ENCODE data around the gene CDC25A. TPM values are rescaled to one million over a fixed set of nuclear protein-coding genes. Genes with fewer than 3 reads are reported as not detected.

CDC25A gene
- total and polyA plus RNA-seq, 2 experiments from 2014 or later: 17.7 to 126 TPM

GRCh38 chr3:48142316-48142870 is 45.8 kb downstream of the CDC25A start:
- TF ChIP-seq STAT1 (IDR thresholded peaks at IDR 0.05; ENCODE audit: unreplicated experiment) (no peak), NANOG (IDR thresholded peaks at IDR 0.05; ENCODE audit: borderline replicate concordance) (no peak), ZNF114 (CRISPR knock-in tag; IDR thresholded peaks at IDR 0.05) (no peak), CTCF (conservative IDR thresholded peaks at IDR 0.05; ENCODE audit: low read depth in 2 of 2) (no peak), ZNF331 (CRISPR knock-in tag; IDR thresholded peaks at IDR 0.05; ENCODE audit: low read depth) (no peak)
- no peak overlapping the region; the same call in 2 of the 3 replicates for H3K4me3 Mint-ChIP-seq
- H3K27me3 Mint-ChIP-seq (ENCODE audit: insufficient read depth, low read depth, poor library complexity): peaks cover 7% of the 10 kb centered on the region
- H3K79me2 ChIP-seq (replicated peaks; ENCODE audit: insufficient read depth): no peaks in the 10 kb centered on the region
- no peaks in the 10 kb centered on the region for H3K4me1 ChIP-seq (ENCODE audit: insufficient read depth)
- H3K4me3 ChIP-seq: no peak overlapping the region
- no peaks in the 10 kb centered on the region for H3K9me3 Mint-ChIP-seq
- H3K27ac ChIP-seq (ENCODE audit: low read depth): no peak overlapping the region
- H3K27ac Mint-ChIP-seq: no peak overlapping the region; the same call in 1 of the 2 replicates
- 0 out of 2 replicates have a peak, but pooled peaks cover 4% of the 10 kb centered on the region for H3F3A ChIP-seq (replicated peaks; ENCODE audit: low read depth)
- no peaks in the 10 kb centered on the region for H3K36me3 ChIP-seq (ENCODE audit: insufficient read depth)
- no peak overlapping the region for H3K4me2 ChIP-seq
- ATAC-seq: peak; percentile 50; the same call in 2 of the 3 replicates
- H3K9me2 ChIP-seq (ENCODE audit: insufficient read depth): no peaks in the 10 kb centered on the region
- no peaks in the 10 kb centered on the region for H4K20me1 ChIP-seq (replicated peaks; ENCODE audit: insufficient read depth)
- no peaks in the 10 kb centered on the region for H3K27me3 ChIP-seq (ENCODE audit: insufficient read depth)
- H2AFZ ChIP-seq: 0 out of 2 replicates have a peak overlapping the region, but pooled peaks have one; percentile 52
- no peaks in the 10 kb centered on the region for H3K36me3 Mint-ChIP-seq (ENCODE audit: low read depth)
- H3K4me1 Mint-ChIP-seq: peaks cover 9% of the 10 kb centered on the region
- no peak for DNase-seq (ENCODE audit: low spot score)

- H3K4me1 Mint-ChIP-seq: peaks cover 9% of the 10 kb centered on the region
- no peaks in the 10 kb centered on the region for H3K9me3 Mint-ChIP-seq
- TF ChIP-seq CTCF (conservative IDR thresholded peaks at IDR 0.05; ENCODE audit: low read depth in 2 of 2) (no peak), ZNF462 (CRISPR knock-in tag; IDR thresholded peaks at IDR 0.05) (no peak), EZH2 (IDR thresholded peaks at IDR 0.05; ENCODE audit: low read depth, unreplicated experiment) (no peak), JUNB (IDR thresholded peaks at IDR 0.05; ENCODE audit: unreplicated experiment) (no peak), ETS1 (IDR thresholded peaks at IDR 0.05) (no peak)
- no peaks in the 10 kb centered on the region for H3K36me3 ChIP-seq (ENCODE audit: insufficient read depth)
- no peak overlapping the region for H3K27ac ChIP-seq (ENCODE audit: low read depth)
- no peaks in the 10 kb centered on the region for H3K9me2 ChIP-seq (ENCODE audit: insufficient read depth)
- peaks cover 7% of the 10 kb centered on the region for H3K27me3 Mint-ChIP-seq (ENCODE audit: insufficient read depth, low read depth, poor library complexity)
- no peaks in the 10 kb centered on the region for H3K4me1 ChIP-seq (ENCODE audit: insufficient read depth)
- no peak overlapping the region for H3K4me3 ChIP-seq
- ATAC-seq (no peak), DNase-seq (ENCODE audit: low spot score) (no peak)
- no peak overlapping the region for H3K27ac Mint-ChIP-seq
- H3K4me3 Mint-ChIP-seq: no peak overlapping the region; the same call in 2 of the 3 replicates
- no peak overlapping the region for H2AFZ ChIP-seq
- H3K4me2 ChIP-seq: no peak overlapping the region
- H3F3A ChIP-seq (replicated peaks; ENCODE audit: low read depth): 0 out of 2 replicates have a peak, but pooled peaks cover 4% of the 10 kb centered on the region
- no peaks in the 10 kb centered on the region for H3K36me3 Mint-ChIP-seq (ENCODE audit: low read depth)
- H3K79me2 ChIP-seq (replicated peaks; ENCODE audit: insufficient read depth): no peaks in the 10 kb centered on the region
- H4K20me1 ChIP-seq (replicated peaks; ENCODE audit: insufficient read depth): no peaks in the 10 kb centered on the region
- H3K27me3 ChIP-seq (ENCODE audit: insufficient read depth): no peaks in the 10 kb centered on the region
These were observed 46.5 kb downstream of the CDC25A start for GRCh38 chr3:48141604-48142137.

All from GM23338 (cell line).